ENCODE results near the gene FREM3.

- TF ChIP-seq CTCF (IDR thresholded peaks at IDR 0.05; ENCODE audit: low read depth, low read length), result no peak
- TF ChIP-seq POLR2A (IDR thresholded peaks at IDR 0.05; ENCODE audit: extremely low read depth, insufficient read length), result no peak
- no peak for TF ChIP-seq MYC (IDR thresholded peaks at IDR 0.05; ENCODE audit: low read depth, low read length)
- TF ChIP-seq MAX (IDR thresholded peaks at IDR 0.05; ENCODE audit: low read depth, low read length), result no peak
These were observed 74.2 kb downstream of the FREM3 start for GRCh38 chr4:143626134-143626911.

Data from NB4 (cell line).